HG02623 (cell line): ENCODE results near the gene PRKN.

Source experiments
- ATAC-seq: cut with Tn5 transposase; IDR thresholded peaks from one replicate; pipeline ENCODE4 v1.9.1; 2021; ENCODE audit warnings: moderate library complexity; ENCODE audit not compliant: unreplicated experiment

The PRKN gene

DNA sequence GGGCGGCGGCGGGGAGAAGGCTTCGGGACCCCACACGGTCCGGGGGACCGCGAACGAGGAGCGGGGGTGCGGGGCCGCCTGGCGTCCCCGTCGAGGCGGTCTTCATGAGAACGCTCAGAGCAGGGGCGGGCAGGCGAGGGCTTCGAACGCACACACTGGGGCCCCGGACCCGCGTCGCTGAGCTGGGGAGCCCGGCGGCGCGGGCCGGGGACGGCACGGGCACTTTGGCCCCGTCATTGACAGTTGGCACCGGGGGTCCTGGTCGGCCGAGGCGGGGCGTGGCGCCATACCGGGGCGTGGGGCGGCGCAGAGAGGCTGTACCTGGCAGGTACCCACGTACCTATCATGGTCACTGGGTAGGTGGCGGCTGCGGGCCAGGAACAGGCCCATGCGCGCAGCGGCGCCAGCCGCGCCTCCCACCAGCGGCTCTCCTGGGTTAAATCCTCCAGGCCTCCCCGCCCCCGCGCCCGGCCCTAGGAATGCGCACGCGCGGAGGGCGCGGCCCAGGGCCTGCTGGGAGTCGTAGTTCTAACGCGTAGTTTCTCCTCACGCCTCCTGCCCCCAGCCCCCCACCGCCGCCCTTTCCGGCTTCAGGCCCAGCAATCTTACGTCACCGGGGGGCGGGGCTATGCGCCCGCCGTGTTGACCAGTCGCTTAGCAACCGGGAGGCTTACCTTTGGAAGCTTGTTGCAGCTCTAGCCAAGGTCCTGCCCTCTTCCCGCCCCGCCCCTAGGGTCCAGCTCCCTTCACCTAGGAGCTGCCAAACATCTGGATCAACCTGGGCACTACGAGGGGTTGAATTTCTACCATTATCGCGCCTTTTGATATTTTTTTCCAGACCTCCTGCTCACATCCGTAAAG, at the start of gene PRKN, which contains the start of gene PACRG:
TSS of gene PRKN (minus strand) at position 445 of the 861 bp plus-strand sequence.
TSS of gene PACRG (plus strand) at position 653 of the 861 bp plus-strand sequence.
- peak; percentile 98 for ATAC-seq

DNA sequence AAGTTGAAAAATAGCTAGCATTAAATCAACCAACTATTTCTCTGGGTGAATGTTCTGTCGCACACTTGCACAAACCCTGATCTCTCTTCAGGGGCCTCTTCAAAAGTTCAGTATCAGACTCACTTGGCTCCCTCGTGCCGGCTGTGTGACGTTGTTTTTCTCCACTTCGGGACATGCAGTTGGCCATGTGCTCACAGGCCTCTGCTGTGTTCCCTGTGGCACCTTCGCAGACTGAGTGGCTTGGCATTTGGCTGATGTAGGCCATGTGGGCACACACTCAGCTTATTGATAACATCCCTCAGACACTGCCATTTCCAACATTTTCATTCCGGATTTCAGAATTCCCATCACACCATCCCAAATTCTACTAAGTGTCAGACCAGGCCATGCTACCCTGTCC, 49.5 kb upstream of the PRKN start:
- no peak for ATAC-seq

DNA sequence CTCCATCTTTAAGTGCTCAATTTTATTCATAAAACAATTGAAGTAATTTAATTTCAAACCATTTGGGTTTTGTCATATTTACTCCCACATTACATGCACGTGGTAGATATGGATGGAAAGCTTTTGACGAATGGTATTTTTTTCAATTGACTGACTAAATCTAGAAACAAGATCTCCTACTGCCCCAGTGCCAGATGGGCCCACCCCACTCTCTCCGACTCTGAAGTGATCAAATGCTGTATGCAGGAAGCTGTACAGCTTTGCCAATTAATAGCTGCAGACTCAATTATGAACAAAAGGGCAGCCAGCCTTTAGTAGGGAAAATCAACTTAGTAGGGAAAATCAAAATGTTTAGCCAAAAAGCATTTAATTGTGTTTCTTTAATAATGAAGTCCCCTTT, 46.4 kb upstream of the PRKN start:
- no peak for ATAC-seq

DNA sequence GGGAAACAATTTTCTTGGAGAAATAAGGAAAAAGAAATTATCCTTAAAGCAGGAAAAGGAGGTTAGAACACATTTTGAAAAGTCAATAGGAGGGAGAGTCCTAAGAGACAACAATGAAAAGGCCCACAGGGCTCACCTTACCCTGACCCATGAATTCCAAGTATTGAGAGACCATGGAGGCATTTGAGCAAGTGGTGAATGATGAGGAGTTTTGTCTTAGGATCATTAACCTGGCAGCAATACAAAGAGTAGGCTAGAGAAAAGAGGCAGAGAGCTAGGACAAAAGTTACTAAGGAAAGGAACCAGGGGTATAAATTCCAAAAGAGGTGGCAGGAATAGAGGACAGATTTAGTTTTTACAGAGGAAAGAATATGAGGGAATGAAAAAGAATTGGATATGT, 44.9 kb upstream of the PRKN start:
- no peak for ATAC-seq

DNA sequence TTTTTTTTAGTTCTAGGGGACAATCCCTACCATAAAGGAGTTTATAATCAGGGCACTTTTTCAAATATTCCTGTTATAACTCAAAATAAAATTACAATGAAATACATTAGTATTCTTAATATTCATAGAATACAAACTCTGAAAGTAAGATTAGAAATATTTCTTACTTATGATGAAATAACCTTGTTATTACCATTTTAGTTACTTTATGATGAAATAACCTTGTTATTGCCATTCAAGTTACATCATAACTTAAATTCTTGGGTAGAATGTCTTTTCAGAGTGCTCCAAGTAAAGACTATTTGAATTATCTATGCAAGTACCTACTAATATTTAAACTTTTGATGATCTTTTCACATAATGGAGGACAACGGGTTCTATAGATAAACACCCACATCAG, 43.4 kb upstream of the PRKN start:
- no peak for ATAC-seq

DNA sequence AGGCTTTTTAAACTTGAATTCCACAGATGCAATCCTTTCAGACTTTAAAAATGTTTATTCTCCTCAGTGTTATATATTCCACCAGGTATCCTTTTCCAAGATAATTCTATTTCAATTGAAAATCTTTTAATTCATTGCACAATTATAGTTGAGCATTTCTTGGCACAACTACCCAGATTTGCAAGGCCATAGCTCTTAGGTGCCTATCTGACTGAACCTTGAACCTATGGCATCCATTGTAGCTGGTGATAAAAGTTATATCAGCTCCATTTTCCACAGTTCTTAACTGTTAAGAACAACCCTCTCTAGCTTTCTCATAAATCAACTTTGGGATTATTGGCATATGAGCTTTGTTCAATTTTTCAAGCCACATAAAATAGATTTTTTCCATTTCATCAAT, 42.6 kb upstream of the PRKN start:
- no peak for ATAC-seq

DNA sequence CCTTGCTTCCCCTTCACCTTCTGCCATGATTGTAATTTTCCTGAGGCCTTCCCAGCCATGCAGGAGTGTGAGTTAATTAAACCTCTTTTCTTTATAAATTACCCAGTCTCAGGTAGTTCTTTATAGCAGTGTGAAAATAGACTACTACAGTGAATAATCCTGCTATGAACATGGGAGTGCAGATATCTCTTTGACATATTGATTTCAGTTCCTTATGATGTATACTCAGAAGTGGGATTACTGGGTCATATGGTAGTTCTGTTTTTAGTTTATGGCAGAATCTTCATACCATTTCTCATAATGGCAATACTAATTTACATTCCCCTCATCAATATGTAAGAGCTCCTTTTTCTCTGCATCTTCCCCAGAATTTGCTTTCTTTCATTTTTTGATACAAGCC, 26.2 kb upstream of the PRKN start:
- ATAC-seq, result no peak

DNA sequence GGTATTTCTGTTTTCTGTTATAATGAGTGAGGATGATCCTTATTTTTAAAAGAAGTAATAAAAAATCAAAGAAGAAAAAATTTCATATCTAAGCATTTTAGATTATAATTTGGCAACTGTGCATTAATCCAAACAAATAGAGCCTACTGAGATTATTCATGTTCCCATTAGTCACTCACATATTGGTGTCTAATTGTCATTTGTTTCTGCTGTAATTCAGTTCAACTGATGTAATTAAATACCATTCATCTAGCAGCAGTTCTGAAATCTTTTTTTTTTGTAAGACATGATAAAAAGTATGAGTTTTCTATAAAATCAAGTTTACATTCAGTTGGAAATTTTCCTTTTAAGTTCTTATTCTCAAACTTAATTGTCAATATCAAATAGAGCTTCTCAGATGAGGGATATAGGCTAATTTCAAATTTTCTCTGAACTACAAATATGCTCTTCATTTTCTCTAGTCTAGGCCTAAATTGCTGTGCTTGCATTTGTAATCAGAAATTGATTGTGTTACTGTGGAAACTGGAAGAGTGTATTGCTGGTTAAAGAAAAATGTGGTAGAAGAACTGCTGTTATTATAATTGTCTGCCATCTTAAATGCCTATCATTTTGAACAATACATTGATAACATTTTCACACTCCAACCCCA, 23.8 kb upstream of the PRKN start:
- no peak for ATAC-seq

DNA sequence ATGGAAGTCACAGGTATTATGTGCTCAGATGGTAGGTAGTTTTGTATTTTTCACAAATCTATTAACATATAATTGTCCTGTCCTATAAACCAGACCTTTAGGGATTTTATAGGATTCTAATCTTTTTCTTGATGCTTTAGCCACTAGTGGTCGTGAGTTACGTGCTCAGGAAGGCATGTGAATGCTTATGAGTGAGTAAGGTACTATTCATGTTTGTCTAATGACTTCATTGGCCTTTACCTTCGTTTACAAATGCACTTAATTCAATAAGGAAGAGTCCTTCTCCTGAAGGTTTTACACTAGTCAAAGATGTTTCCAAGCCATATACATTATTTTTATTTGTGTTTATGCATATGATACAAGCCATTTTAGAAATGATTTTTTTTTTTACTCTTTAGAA, 23.2 kb upstream of the PRKN start:
- no peak for ATAC-seq

DNA sequence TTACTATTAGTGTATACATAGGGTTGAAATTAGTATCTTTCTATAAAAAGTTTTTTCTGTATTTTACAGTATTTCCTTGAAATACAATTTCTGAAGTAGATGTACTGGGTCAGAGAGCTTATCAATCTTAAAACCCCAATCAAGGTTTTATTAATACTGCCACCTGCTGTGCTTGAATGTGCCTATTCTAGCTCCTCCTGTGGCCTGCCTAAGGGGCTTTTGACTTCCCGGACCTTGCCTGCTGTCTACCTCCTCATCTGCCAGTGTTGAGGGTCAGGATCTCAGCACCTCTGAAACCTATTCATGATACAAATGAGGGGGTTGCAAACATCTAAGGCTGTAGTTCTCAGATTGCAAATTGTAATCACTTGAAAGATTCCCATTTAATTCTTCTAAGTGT, 9.4 kb upstream of the PRKN start:
- ATAC-seq, result no peak

DNA sequence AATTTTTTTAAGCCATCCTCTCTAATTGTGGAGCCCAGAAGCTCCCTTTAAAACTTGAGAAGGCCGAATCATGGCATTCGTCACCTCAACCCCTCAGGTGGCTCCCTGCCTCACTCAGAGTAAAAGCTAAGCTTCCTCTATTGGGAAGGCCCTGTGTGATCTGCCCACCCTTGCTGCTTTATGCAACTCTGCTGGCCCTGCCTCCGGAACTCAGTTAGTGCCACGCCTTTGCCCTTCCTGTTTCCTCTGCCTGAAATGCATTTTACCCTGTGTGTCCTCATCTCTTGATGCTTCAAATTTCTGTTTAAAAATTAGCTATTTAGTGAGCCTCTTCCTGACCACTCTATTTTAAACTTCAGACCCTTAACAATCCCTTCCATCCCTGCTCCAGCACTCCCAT, 5.9 kb upstream of the PRKN start:
- ATAC-seq, result no peak

DNA sequence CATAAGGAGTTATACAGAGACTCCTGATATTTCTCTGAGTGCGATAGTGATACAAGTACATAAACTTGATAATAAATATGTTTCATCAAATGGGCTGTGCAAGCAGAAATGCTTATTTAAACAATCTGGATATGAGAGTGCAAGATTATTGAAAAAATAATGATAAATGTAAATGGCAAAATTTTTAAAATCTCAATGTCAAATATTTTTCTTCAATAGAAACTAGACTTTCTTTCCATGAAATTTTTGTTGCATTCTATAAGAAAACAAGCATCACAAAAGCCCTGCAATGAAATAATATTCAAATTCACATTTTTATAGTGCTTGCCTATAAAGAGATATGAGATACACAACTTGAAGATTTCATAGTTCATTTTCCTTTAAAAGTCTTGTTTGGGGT, 2.9 kb upstream of the PRKN start:
- ATAC-seq, result no peak

DNA sequence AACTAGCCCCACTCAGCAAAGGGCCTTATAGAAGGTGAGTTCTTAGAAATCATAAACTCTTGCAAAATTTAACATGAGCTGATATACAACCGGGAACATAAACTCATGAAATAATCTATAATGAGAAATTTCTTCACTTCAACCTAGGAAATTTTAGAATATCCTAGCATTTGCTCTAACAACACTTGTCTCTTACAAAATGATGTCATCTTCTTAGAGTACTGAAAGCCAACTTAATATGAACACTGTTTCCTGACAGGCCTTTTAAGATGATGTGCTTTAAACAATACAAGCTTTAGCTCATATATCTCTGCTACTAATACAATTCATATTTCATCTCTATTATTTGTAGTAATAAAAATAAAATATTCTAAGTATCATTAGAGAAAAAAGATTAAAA, 1.1 kb upstream of the PRKN start:
- ATAC-seq, result no peak

DNA sequence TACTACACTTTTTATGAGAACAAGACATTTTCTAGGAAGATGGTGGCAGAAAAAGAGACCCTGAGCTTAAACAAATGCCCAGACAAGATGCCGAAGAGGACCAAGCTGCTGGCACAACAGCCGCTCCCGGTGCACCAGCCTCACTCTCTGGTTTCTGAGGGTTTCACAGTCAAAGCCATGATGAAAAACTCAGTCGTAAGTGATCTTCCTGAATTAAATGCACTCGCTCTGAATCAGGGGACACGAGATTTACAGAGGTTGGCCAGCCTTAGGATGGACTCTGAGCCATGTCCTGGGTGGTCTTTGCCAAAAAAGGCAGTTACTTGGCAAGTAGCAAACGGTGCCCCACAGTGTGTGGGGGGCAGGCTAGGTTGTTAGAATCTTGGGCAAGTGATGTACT, 631 bp upstream of the PRKN start:
- ATAC-seq, result no peak

DNA sequence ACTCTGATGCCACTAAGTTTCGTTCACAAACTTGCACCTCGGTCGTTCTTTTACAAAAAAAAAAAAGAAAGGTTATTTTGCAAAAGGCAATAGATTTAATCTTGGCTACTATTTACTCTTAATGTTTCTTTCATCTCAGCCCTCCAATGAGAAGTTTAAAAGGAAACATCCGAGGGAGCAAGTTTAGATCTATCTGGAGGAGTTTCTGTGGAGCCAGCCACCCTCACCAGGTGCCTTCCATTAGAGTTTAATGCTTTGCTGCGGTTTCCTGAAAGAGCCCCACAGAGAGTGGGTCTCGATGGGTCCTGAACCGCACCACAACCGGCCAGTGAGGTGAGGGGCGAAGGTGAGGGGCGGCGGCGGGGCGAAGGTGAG, 632 bp downstream of the PRKN start:
- peak; percentile 1 for ATAC-seq

DNA sequence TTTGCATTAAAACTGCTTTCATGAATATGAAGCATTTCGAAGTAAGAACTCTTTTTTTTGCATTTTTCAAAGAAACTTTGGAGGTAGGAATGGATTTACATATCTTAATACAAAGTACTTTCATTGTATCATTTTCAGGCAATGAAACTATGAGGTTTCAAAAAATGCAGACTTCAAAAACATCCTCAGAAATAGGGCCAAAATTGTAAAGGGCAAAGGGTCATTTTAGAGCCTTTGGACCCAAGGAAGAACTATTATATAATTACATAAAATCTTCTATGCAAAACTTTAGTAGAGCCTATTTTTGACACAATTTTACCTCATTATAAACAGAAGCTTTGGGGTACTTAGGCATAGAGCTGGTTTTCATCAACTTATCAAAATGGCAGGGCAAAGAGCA, 4.9 kb downstream of the PRKN start:
- no peak for ATAC-seq

DNA sequence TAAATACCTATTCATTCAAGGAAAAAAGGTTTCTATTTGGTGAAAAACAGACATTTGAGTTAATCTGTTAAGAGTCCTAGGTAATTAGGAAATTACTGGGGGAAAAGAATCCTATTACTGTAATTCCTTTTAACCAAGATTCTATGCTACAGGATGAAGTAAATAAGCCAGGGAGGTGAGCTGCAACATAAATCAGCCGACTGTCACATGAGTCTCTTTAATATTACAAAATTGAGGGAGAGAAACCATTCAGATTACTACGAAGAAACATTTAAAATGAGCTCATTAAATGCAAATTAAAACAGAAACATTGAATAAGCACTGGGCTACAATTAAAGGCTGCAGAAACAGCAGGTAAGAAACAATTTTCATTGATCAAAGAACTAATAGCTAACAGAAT, 5.3 kb downstream of the PRKN start:
- ATAC-seq, result no peak

DNA sequence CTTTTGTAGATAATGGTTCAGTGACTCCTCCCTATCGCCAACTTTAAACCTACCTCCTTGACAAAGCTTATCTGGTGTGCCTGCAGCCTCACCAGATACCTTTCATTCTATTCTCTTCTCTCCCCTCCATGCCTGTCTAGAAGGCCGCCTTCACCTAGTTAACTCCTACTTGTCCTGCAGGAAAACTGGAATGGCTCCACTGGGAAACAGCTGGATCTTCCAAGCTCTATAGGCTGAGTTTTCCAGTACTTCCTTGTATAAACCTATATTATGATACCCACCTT, 6.2 kb downstream of the PRKN start:
- ATAC-seq, result no peak

DNA sequence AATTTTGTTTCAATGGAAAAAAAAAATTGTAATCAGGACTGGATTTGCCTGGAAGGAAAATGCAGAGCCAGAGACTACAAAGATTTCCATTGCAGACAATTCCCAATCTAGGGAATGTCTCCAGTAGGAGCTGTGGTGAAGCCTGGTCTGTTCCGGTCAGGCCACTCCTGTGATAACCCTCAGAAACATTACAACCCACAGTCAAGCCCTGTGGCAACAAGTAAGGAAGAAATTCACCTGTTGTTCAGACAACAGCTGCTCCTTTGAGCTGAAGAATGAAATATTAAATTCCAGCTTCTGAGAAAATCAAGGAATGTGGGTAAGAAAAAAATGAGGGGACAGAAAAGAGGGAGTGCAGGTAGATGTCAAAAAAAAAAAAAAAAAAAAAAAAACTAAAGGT, 8.0 kb downstream of the PRKN start:
- no peak for ATAC-seq

DNA sequence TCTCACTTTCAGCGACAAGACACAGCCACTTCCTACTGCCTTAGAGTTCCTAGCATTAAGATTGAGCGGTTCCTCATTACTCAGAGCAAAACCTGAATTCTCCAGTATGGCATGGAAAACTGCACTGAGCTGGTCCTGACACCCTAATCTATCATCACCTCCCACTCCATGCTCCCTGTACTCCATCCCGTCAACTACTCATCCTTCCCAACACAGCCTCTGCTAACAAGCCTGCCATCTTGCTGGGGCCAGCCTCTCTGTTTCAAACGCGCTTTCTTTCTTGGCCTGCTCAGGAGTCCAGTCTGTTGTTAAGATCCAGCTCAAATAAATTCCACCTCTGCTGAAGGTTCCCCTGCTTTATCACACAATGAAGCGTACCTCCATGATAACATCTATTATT, 12.0 kb downstream of the PRKN start:
- ATAC-seq, result no peak

DNA sequence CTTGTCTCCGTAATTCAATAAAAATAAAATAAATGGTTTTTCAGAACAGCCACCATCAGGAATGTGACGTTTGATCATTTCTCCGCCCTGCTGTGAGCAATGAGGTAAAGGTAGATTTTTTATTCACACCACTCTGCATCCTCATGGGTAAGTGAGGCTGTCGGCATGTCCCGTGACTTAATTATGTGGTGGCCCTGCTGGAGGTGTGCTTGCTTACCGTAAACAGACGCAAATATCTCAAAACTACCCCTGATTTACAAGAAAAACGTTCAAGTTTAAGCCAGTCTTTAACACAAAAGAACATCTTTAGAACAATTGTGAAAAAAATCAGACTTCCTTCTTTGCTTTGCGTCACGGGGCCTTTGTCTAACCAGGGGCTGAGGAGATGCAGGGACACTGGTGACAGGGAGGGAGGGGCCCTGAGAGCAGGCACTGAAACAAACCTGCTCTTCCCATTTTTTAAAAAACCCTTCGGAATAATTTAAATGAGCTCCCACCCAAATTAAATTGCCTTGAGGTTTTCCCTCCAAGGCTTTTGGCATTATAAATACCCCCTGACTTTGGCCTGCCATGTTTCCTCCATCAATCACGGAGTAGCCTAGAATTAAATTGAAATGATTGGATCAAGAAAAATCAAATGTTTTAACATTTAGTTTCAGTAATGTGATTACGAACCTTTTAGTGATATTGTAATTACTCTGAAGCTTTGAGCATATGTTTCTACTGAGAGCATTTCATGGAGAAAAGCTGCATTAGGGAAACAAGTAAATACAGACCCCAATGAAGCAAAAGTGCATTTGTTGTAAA, 13.4 kb downstream of the PRKN start:
- ATAC-seq, result no peak

DNA sequence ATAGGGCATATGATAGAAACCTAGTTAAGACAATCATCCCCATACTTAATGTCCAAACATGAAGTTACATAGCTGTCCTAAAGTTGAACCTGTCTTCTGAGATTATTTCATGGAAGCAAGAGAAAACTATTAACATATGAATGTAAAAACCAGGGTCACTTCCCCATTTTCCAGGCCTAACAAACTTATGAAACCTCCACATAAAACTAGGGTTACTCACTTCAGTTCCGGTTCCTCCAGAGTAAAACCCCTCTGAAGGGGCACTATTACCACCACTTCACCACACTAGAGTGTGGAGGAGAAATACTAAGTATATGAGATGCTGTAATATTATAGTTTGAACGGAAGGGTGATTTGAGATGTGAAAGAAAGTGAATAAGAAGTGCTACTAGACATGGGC, 14.9 kb downstream of the PRKN start:
- no peak for ATAC-seq
